ENCODE results near the gene EME2. TPM values are rescaled to one million over a fixed set of nuclear protein-coding genes. Genes with fewer than 3 reads are reported as not detected.

The EME2 gene
- total and polyA plus RNA-seq, 2 donors (not counting 1 experiment from before 2014, with no cell fraction given), result 2.2 to 8.3 TPM

DNA sequence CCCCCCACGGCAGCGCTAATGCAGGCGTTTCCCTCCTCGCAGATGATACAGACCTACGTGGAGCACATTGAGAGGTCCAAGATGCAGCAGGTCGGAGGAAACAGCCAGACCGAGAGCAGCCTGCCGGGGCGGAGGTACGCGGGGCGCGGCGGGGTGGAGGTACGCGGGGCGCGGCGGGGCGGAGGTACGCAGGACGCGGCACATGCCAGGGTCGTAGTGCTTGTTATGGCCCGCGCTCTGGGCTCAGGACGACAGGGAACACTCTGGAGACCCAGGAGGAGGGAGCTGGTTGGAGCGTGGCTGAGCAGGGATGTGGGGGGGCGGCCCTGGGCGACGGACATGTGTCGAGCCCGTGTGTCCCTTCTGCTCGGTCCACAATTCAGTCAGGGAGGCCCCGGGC, 43.2 kb upstream of the EME2 start:
- no peaks in the 10 kb centered on the region for H3K27me3 ChIP-seq (ENCODE audit: control insufficient read depth, insufficient read depth, low read length)
- H3K79me2 ChIP-seq (ENCODE audit: control insufficient read depth, insufficient read depth, low read length), result peaks cover 9% of the 10 kb centered on the region
- H3K36me3 ChIP-seq (ENCODE audit: control insufficient read depth, insufficient read depth, low read length), result peaks cover 33% of the 10 kb centered on the region
- TF ChIP-seq EZH2 (IDR thresholded peaks at IDR 0.05; ENCODE audit: low read length, missing control alignments), result no peak
- TF ChIP-seq, protein P1, sequence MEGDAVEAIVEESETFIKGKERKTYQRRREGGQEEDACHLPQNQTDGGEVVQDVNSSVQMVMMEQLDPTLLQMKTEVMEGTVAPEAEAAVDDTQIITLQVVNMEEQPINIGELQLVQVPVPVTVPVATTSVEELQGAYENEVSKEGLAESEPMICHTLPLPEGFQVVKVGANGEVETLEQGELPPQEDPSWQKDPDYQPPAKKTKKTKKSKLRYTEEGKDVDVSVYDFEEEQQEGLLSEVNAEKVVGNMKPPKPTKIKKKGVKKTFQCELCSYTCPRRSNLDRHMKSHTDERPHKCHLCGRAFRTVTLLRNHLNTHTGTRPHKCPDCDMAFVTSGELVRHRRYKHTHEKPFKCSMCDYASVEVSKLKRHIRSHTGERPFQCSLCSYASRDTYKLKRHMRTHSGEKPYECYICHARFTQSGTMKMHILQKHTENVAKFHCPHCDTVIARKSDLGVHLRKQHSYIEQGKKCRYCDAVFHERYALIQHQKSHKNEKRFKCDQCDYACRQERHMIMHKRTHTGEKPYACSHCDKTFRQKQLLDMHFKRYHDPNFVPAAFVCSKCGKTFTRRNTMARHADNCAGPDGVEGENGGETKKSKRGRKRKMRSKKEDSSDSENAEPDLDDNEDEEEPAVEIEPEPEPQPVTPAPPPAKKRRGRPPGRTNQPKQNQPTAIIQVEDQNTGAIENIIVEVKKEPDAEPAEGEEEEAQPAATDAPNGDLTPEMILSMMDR (conservative IDR thresholded peaks at IDR 0.05 in 1 of 2, IDR thresholded peaks at IDR 0.05 in 1 of 2; ENCODE audit: low read depth in 1 of 2, low read length in 2 of 2), result no peak
- no peak overlapping the region for H3K4me2 ChIP-seq (ENCODE audit: extremely low read depth, insufficient read depth, low read length)
- no peaks in the 10 kb centered on the region for H3K9me3 ChIP-seq (ENCODE audit: control insufficient read depth, insufficient read depth, low read depth, low read length)
- no peak for DNase-seq (ENCODE audit: low read depth in 2 of 2)
- H3K4me1 ChIP-seq (ENCODE audit: control insufficient read depth, extremely low read depth, insufficient read depth, low read length), result no peaks in the 10 kb centered on the region
- no peak overlapping the region for H2AFZ ChIP-seq (ENCODE audit: low read length)
- no peaks in the 10 kb centered on the region for H4K20me1 ChIP-seq (ENCODE audit: control insufficient read depth, extremely low read depth, insufficient read depth, low read length)
- no peak overlapping the region for H3K27ac ChIP-seq (ENCODE audit: insufficient read depth, low read length)
- H3K4me3 ChIP-seq (replicated peaks in 1 of 4; ENCODE audit: control extremely low read depth in 1 of 4, insufficient read depth in 1 of 4, low read depth in 3 of 4, low read length in 4 of 4), result no peak overlapping the region
- H3K9ac ChIP-seq (ENCODE audit: insufficient read depth, low read length), result no peak overlapping the region

DNA sequence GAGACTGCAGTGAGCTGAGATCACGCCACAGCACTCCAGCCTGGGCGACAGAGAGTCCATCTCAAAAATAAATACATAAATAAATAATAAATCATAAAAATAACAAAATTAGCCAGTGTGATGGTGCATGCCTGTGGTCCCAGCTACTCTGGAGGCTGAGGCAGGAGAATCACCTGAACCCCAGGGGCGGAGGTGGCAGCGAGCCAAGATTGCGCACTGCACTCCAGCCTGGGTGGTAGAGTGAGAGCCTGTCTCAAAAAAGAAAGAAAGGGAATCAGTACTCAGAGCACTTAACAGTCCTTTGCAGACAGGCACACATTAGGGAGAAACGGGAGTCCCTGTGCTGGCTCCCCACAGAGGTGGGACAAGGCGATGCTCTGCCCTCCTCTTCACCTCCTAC, 41.5 kb upstream of the EME2 start:
- H3K9ac ChIP-seq (ENCODE audit: insufficient read depth, low read length), result no peak overlapping the region
- H3K4me2 ChIP-seq (ENCODE audit: extremely low read depth, insufficient read depth, low read length), result no peak overlapping the region
- no peak overlapping the region for H3K4me3 ChIP-seq (replicated peaks in 1 of 4; ENCODE audit: control extremely low read depth in 1 of 4, insufficient read depth in 1 of 4, low read depth in 3 of 4, low read length in 4 of 4)
- H4K20me1 ChIP-seq (ENCODE audit: control insufficient read depth, extremely low read depth, insufficient read depth, low read length), result no peaks in the 10 kb centered on the region
- peaks cover 4% of the 10 kb centered on the region for H3K9me3 ChIP-seq (ENCODE audit: control insufficient read depth, insufficient read depth, low read depth, low read length)
- no peak overlapping the region for H2AFZ ChIP-seq (ENCODE audit: low read length)
- no peaks in the 10 kb centered on the region for H3K27me3 ChIP-seq (ENCODE audit: control insufficient read depth, insufficient read depth, low read length)
- no peak overlapping the region for H3K27ac ChIP-seq (ENCODE audit: insufficient read depth, low read length)
- H3K4me1 ChIP-seq (ENCODE audit: control insufficient read depth, extremely low read depth, insufficient read depth, low read length), result no peaks in the 10 kb centered on the region
- H3K36me3 ChIP-seq (ENCODE audit: control insufficient read depth, insufficient read depth, low read length), result peaks cover 35% of the 10 kb centered on the region
- TF ChIP-seq, protein P1 (conservative IDR thresholded peaks at IDR 0.05 in 1 of 2, IDR thresholded peaks at IDR 0.05 in 1 of 2; ENCODE audit: low read depth in 1 of 2, low read length in 2 of 2), result no peak
- no peak for TF ChIP-seq EZH2 (IDR thresholded peaks at IDR 0.05; ENCODE audit: low read length, missing control alignments)
- no peak for DNase-seq (ENCODE audit: low read depth in 2 of 2)
- H3K79me2 ChIP-seq (ENCODE audit: control insufficient read depth, insufficient read depth, low read length), result peaks cover 8% of the 10 kb centered on the region

- Histone ChIP-seq H3K9me3 (ENCODE audit: control insufficient read depth, insufficient read depth, low read depth, low read length) (peaks cover 4% of the 10 kb centered on the region), H3K36me3 (ENCODE audit: control insufficient read depth, insufficient read depth, low read length) (peaks cover 34% of the 10 kb centered on the region), H3K4me1 (ENCODE audit: control insufficient read depth, extremely low read depth, insufficient read depth, low read length) (no peaks in the 10 kb centered on the region), H2AFZ (ENCODE audit: low read length) (no peak overlapping the region), H3K4me3 (replicated peaks in 1 of 4; ENCODE audit: control extremely low read depth in 1 of 4, insufficient read depth in 1 of 4, low read depth in 3 of 4, low read length in 4 of 4) (no peak overlapping the region), H3K27ac (ENCODE audit: insufficient read depth, low read length) (no peak overlapping the region), H4K20me1 (ENCODE audit: control insufficient read depth, extremely low read depth, insufficient read depth, low read length) (no peaks in the 10 kb centered on the region), H3K27me3 (ENCODE audit: control insufficient read depth, insufficient read depth, low read length) (no peaks in the 10 kb centered on the region), H3K4me2 (ENCODE audit: extremely low read depth, insufficient read depth, low read length) (no peak overlapping the region), H3K79me2 (ENCODE audit: control insufficient read depth, insufficient read depth, low read length) (peaks cover 8% of the 10 kb centered on the region), H3K9ac (ENCODE audit: insufficient read depth, low read length) (no peak overlapping the region)
- TF ChIP-seq, protein P1 (conservative IDR thresholded peaks at IDR 0.05 in 1 of 2, IDR thresholded peaks at IDR 0.05 in 1 of 2; ENCODE audit: low read depth in 1 of 2, low read length in 2 of 2), result no peak
- no peak for TF ChIP-seq EZH2 (IDR thresholded peaks at IDR 0.05; ENCODE audit: low read length, missing control alignments)
- no peak for DNase-seq (ENCODE audit: low read depth in 2 of 2)
These were observed 41.0 kb upstream of the EME2 start for GRCh38 chr16:1731603-1732002.
